Brain microvascular endothelial cell (primary cell): ENCODE data around the gene GDE1.
A peak's percentile ranks its signal among the peaks of the same experiment; 100 is the strongest.

Experiments
- DNase-seq: peaks from one replicate; pipeline ENCODE4 v3.0.0-alpha.2; 2020
- H3K27ac ChIP-seq: fragments of 250-450 bp; sonication (Bioruptor Pico); 2 replicates; pipeline ENCODE4 v1.5.1; 2020; ENCODE audit warnings: mild to moderate bottlenecking, moderate library complexity
- H3K27me3 ChIP-seq: fragments of 250-450 bp; sonication (Bioruptor Pico); replicated peaks from 2 replicates; pipeline ENCODE4 v1.5.1; 2020; ENCODE audit warnings: mild to moderate bottlenecking
- H3K36me3 ChIP-seq: fragments of 250-450 bp; sonication (Bioruptor Pico); replicated peaks from 2 replicates; pipeline ENCODE4 v1.5.1; 2020; ENCODE audit warnings: mild to moderate bottlenecking
- H3K4me3 ChIP-seq: 2 replicates; pipeline ENCODE4 v1.5.1; 2011; ENCODE audit warnings: low read depth, mild to moderate bottlenecking, control low read depth, low read length, moderate library complexity
- in situ Hi-C: cut with HindIII; loops from 2 replicates; pipeline ENCODE4 v1.10.0; 2017; ENCODE audit warnings: low sequenced_read_pairs, low pct_ligation_motif_present
- TF ChIP-seq, protein P1 (sequence below): IDR thresholded peaks from 2 replicates; pipeline ENCODE4 v1.5.1; 2011; ENCODE audit warnings: low read depth, mild to moderate bottlenecking, moderate library complexity, low read length, control low read depth, inconsistent platforms; ENCODE audit errors: missing control alignments

GDE1 gene

DNA sequence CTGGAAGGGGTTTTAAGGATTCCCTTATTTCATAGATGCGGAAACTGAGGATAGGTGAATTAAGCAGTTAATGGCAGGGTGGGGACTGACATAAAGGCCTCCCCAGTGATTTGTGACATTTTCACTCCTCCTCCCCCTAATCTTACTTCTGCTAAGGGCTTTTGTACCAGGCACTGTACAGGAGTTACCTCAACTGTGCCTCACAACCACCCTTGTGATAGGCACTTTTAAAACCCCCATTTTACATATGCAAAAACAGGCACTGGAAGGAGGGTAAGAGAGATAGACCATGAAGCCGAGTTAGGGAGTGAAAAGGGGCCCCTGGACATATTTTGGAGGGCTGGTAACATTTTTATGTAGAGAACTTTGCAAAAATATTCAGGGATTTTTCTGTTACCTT is 862 bp upstream of the GDE1 start:
- Histone ChIP-seq H3K4me3 (no peak overlapping the region), H3K27me3 (no peaks in the 10 kb centered on the region), H3K36me3 (no peaks in the 10 kb centered on the region), H3K27ac (no peak overlapping the region)
- DNase-seq: no peak
- TF ChIP-seq, protein P1, sequence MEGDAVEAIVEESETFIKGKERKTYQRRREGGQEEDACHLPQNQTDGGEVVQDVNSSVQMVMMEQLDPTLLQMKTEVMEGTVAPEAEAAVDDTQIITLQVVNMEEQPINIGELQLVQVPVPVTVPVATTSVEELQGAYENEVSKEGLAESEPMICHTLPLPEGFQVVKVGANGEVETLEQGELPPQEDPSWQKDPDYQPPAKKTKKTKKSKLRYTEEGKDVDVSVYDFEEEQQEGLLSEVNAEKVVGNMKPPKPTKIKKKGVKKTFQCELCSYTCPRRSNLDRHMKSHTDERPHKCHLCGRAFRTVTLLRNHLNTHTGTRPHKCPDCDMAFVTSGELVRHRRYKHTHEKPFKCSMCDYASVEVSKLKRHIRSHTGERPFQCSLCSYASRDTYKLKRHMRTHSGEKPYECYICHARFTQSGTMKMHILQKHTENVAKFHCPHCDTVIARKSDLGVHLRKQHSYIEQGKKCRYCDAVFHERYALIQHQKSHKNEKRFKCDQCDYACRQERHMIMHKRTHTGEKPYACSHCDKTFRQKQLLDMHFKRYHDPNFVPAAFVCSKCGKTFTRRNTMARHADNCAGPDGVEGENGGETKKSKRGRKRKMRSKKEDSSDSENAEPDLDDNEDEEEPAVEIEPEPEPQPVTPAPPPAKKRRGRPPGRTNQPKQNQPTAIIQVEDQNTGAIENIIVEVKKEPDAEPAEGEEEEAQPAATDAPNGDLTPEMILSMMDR: no peak
- in situ Hi-C loops: no loop called here

DNA sequence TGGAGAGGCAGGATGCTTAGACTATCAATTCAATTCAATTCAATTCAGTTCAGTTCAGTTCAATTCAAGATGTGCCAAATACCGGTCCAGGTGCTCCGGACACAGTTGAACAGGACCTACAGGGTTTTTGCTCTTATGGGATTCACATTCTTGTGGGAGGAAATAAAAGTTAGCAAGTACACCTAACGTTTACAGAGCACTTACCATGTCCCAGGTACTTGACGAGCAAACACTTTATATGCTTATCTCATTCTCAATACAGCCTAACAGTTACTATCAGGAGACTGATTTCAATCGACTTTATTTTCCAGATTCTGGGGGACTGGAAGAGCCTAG is 467 bp upstream of the GDE1 start:
- Histone ChIP-seq H3K36me3 (no peaks in the 10 kb centered on the region), H3K27me3 (no peaks in the 10 kb centered on the region), H3K4me3 (no peak overlapping the region), H3K27ac (no peak overlapping the region)
- in situ Hi-C loops: no loop called here
- no peak for DNase-seq
- TF ChIP-seq, protein P1: no peak

DNA sequence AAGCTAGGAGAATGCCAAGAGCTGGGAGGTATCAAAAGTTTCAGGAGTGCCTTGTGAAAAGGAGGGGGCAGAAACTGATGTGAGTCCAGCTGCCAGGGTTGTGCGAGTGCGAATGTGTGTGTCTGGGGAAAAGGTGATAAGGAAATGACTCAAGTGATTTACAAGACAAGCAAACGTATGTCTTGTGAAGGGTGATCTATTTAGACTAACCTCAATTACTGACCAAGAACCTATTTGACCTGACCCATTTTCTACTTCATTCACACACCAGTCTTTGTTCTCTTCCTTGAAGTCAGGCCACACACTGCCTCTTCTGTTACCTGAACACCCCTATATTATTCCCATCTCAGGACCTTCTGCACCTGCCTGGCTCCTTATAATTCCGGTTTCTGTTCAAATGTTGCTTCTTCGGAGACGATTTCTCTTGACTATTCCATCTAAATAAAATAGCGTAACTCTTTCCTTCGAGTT is 1.0 kb downstream of the GDE1 start:
- in situ Hi-C loops: no loop called here
- Histone ChIP-seq H3K36me3 (peaks cover 8% of the 10 kb centered on the region), H3K4me3 (peak overlapping the region; percentile 83), H3K27ac (peak overlapping the region; percentile 83), H3K27me3 (no peaks in the 10 kb centered on the region)
- peak; percentile 24 for DNase-seq
- TF ChIP-seq, protein P1: no peak

DNA sequence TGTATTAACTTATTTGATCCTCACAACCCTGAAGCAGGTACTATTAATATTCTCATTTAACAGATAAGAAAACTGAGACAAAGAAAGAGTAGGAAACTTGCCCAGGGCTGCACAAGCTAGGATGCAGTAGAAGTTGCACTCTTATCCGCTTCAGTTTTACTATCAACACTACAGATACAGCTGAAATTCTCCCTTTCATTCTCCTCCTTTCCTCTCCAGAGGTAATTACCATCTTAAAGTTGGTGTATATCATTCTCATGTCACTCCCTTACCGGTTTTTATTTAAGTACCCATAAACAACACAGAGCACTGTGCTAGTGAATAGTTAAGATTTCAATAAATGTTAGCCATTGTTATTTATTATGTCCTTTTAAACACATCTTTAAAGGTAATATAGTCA is 3.5 kb downstream of the GDE1 start:
- Histone ChIP-seq H3K27ac (no peak overlapping the region), H3K4me3 (no peak overlapping the region), H3K27me3 (no peaks in the 10 kb centered on the region), H3K36me3 (peaks cover 12% of the 10 kb centered on the region)
- in situ Hi-C loops: no loop called here
- TF ChIP-seq, protein P1: no peak
- no peak for DNase-seq

DNA sequence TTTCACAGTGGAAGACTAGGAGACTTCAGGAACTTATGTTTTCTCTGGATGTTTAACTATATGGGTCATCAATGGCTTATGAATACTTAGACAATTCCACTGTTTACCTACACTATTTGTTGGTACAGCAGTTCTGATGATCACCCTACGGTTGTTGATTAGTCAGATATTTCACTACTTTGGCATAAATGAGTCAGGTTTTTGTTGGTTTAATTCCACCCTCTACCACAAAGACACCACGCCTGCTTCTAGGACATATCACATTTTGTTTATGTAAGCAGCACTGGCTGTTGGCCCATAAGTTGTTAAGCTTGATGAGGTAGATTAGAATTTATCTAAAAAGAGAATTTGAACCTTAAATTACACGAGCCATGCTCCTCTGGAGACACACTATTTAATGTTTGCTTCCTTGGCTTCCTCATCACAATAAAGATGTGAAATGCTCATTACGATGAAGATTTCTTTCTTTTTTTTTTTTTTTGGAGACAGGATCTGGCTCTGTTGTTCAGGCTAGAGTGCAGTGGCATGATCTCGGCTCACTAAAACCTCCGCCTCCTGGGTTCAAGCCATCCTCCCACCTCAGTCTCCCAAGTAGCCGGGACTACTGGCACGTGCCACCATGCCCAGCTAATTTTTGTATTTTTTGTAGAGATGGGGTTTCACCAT is 4.3 kb downstream of the GDE1 start:
- in situ Hi-C loops: no loop called here
- H3K27ac ChIP-seq: no peak overlapping the region
- H3K4me3 ChIP-seq: no peak overlapping the region
- no peaks in the 10 kb centered on the region for H3K27me3 ChIP-seq
- peaks cover 12% of the 10 kb centered on the region for H3K36me3 ChIP-seq
- TF ChIP-seq, protein P1: no peak
- peak; percentile 17 for DNase-seq

DNA sequence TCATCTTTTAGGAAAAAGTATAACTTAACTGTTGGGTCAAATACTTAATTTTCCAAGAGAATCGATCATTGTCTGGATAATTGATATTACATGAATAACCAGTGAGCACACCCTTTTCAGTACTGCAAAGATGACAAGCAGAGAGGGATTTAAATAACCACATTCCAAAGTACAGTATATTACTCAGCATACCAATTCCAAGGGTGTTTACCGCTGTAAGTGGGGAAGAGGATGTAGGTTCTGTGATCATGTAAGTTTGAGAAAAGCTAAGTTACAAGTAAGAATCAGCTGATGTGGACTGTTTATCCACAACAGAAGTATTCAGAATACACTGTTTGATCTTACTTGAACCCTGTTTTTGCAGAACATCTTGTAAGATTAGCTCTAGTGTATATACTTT is 6.1 kb downstream of the GDE1 start:
- DNase-seq: no peak
- in situ Hi-C loops: no loop called here
- no peak overlapping the region for H3K27ac ChIP-seq

More for the DNA sequence above, 6.1 kb downstream of the GDE1 start:
- H3K27me3 ChIP-seq: no peaks in the 10 kb centered on the region
- TF ChIP-seq, protein P1: no peak
- peaks cover 13% of the 10 kb centered on the region for H3K36me3 ChIP-seq
- no peak overlapping the region for H3K4me3 ChIP-seq
